Measurements from ENCODE around the gene UBE2QL1.

The UBE2QL1 gene

GRCh38 chr5:6448622-6449464 is at the start of gene UBE2QL1:
UBE2QL1 (plus strand) TSS chr5:6448859; CDS start chr5:6448894, 35 bp downstream.
- no peaks in the 10 kb centered on the region for H3K4me1 ChIP-seq (ENCODE audit: control insufficient read depth, insufficient read depth, low read length)
- no peaks in the 10 kb centered on the region for H3K36me3 ChIP-seq (ENCODE audit: control insufficient read depth in 2 of 2, insufficient read depth in 1 of 2, low read length in 2 of 2)
- CTCF ChIA-PET: interaction anchor here (0.5 to 1.0 kb wide), 2 partner anchors 83 to 952 kb away, joined by 3 to 4 read pairs; no protein-coding TSS in a partner anchor
- peak within 1 kb of the TSS; percentile 68 for H3K4me3 ChIP-seq (ENCODE audit: low read depth, low read length)
- peak within 1 kb of the TSS; percentile 1; the same call in 1 of the 2 replicates for H3K27ac ChIP-seq (ENCODE audit: extremely low read depth, low read depth, low read length)
- no peaks in the 10 kb centered on the region for H3K9me3 ChIP-seq (ENCODE audit: control insufficient read depth, insufficient read depth, low read depth, low read length)
- POLR2A ChIA-PET: interaction anchor here (0.8 to 1.2 kb wide), 6 partner anchors 8 to 71 kb away, joined by 3 to 8 read pairs (median 4); partner anchors contain the start of gene MED10
- TF ChIP-seq ZNF76 (tag by site-specific recombination; IDR thresholded peaks at IDR 0.05; ENCODE audit: borderline replicate concordance, low read depth) (no peak; the same call in 1 of the 2 replicates), ZNF600 (tag by site-specific recombination; IDR thresholded peaks at IDR 0.05) (peak; percentile 99), GLI4 (tag by site-specific recombination; IDR thresholded peaks at IDR 0.05) (peak; percentile 91), ZNF830 (tag by site-specific recombination; IDR thresholded peaks at IDR 0.05; ENCODE audit: low read depth) (no peak), ZFHX2 (tag by site-specific recombination; conservative IDR thresholded peaks at IDR 0.05) (no peak; the same call in 1 of the 2 replicates), ZBTB7A (tag by site-specific recombination; IDR thresholded peaks at IDR 0.05; ENCODE audit: low read depth) (peak; percentile 87; the same call in 1 of the 2 replicates), MZF1 (tag by site-specific recombination; IDR thresholded peaks at IDR 0.05; ENCODE audit: borderline replicate concordance) (no peak), ZNF785 (tag by site-specific recombination; IDR thresholded peaks at IDR 0.05) (no peak), ZFP41 (tag by site-specific recombination; IDR thresholded peaks at IDR 0.05; ENCODE audit: borderline replicate concordance) (no peak), ZNF2 (tag by site-specific recombination; IDR thresholded peaks at IDR 0.05) (peak; percentile 67; the same call in 1 of the 2 replicates), ZNF335 (tag by site-specific recombination; conservative IDR thresholded peaks at IDR 0.05) (peak; percentile 95), ZNF843 (tag by site-specific recombination; IDR thresholded peaks at IDR 0.05) (0 out of 2 replicates have a peak, but pooled peaks have one; percentile 21), REST (tag by site-specific recombination; IDR thresholded peaks at IDR 0.05) (peak; percentile 87), ZNF837 (tag by site-specific recombination; IDR thresholded peaks at IDR 0.05) (0 out of 2 replicates have a peak, but pooled peaks have one; percentile 47), INSM2 (tag by site-specific recombination; IDR thresholded peaks at IDR 0.05) (no peak), PBX3 (CRISPR knock-in tag; IDR thresholded peaks at IDR 0.05) (peak; percentile 67; the same call in 1 of the 2 replicates), ZBTB8A (tag by site-specific recombination; IDR thresholded peaks at IDR 0.05) (peak; percentile 83), ZIC2 (tag by site-specific recombination; IDR thresholded peaks at IDR 0.05) (peak; percentile 55; the same call in 1 of the 2 replicates), PRDM10 (tag by site-specific recombination; IDR thresholded peaks at IDR 0.05) (peak; percentile 37; the same call in 1 of the 2 replicates), GLIS1 (tag by site-specific recombination; IDR thresholded peaks at IDR 0.05) (peak; percentile 29; the same call in 1 of the 2 replicates), ZNF639 (tag by site-specific recombination; IDR thresholded peaks at IDR 0.05) (0 out of 2 replicates have a peak, but pooled peaks have one; percentile 30), FEZF1 (tag by site-specific recombination; IDR thresholded peaks at IDR 0.05) (no peak), ZNF692 (tag by site-specific recombination; IDR thresholded peaks at IDR 0.05) (0 out of 2 replicates have a peak, but pooled peaks have one; percentile 18)

Measured in HEK293 (cell line).